ENCODE measurements around the gene FOXI2. TPM values are rescaled to one million over a fixed set of nuclear protein-coding genes. Genes with fewer than 3 reads are reported as not detected.

FOXI2 gene
- total and polyA plus RNA-seq, 11 donors: 0.14 to 0.61 (median 0.29) TPM; not detected in 3

DNA sequence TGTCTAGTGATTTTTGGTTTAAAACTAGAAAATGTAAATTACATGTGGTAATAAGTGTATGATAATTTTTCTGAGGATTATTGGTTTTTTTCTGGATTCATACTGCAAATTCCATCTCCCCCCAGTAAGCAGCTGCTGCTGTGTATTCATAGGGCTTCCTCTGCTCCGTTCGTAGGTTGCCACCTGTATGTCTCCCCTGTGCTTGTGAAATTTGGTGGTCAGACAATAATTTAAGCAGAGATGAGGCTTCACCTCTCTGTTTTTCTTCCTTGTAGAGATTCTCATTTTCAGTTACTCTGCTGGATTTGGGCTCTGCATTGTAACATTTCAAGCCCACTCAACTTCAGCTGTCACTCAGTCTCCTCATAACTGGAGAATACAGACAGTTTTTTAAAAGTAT lies 50.9 kb downstream of the FOXI2 start:
- ATAC-seq: no peak
- peaks cover 0 to 3% (median 0%) of the 10 kb centered on the region in 9 donors for H3K27me3 ChIP-seq
- no peaks in the 10 kb centered on the region for H3K36me3 ChIP-seq
- peaks cover 0 to 20% (median 0%) of the 10 kb centered on the region in 12 donors for H3K9me3 ChIP-seq
- no peak overlapping the region for H3K27ac ChIP-seq
- WGBS, 4 donors: 87 to 92% (median 90%) methylated on average over 2 of the region's 2 CpGs
- no peak for DNase-seq
- no peak for TF ChIP-seq POLR2A (IDR thresholded peaks at IDR 0.05)
- H3K4me1 ChIP-seq: no peaks in the 10 kb centered on the region
- intact Hi-C loops (cut with DNase I): no loop called here
- H3K4me3 ChIP-seq: no peak overlapping the region

DNA sequence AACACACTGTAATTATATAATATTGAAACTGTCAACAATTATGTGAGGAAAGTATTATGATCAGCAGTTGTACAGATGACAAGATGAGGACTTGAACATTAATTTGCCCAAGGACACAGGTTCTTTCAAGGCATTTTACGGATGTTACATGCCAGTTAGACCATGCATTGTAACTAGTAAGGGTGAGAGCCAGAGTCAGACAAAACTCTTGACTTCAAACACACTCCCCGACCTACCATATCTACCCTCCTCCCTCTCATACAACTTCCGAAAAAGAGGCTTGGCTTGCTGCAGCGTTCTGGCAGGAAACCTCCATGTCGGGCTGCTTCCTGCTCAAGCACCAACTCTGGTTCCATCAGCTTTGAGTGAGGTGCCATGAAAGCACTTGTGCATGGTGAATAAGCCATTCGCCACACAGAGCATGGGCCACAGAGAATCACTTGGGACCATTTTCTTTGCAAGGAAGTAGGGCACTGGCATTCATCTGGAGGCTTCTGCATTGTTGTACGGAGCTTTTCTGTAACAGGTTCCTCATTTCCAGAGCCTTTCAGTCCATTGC lies 53.2 kb downstream of the FOXI2 start:
- peaks cover 0 to 3% (median 0%) of the 10 kb centered on the region in 9 donors for H3K27me3 ChIP-seq
- no peak overlapping the region for H3K27ac ChIP-seq
- no peak overlapping the region for H3K4me3 ChIP-seq
- TF ChIP-seq, protein P1, sequence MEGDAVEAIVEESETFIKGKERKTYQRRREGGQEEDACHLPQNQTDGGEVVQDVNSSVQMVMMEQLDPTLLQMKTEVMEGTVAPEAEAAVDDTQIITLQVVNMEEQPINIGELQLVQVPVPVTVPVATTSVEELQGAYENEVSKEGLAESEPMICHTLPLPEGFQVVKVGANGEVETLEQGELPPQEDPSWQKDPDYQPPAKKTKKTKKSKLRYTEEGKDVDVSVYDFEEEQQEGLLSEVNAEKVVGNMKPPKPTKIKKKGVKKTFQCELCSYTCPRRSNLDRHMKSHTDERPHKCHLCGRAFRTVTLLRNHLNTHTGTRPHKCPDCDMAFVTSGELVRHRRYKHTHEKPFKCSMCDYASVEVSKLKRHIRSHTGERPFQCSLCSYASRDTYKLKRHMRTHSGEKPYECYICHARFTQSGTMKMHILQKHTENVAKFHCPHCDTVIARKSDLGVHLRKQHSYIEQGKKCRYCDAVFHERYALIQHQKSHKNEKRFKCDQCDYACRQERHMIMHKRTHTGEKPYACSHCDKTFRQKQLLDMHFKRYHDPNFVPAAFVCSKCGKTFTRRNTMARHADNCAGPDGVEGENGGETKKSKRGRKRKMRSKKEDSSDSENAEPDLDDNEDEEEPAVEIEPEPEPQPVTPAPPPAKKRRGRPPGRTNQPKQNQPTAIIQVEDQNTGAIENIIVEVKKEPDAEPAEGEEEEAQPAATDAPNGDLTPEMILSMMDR (IDR thresholded peaks at IDR 0.05): no peak
- TF ChIP-seq POLR2A (IDR thresholded peaks at IDR 0.05): no peak
- intact Hi-C loops (cut with DNase I): no loop called here
- H3K9me3 ChIP-seq: peaks cover 0 to 13% (median 0%) of the 10 kb centered on the region in 12 donors
- no peaks in the 10 kb centered on the region for H3K4me1 ChIP-seq
- H3K36me3 ChIP-seq: no peaks in the 10 kb centered on the region
- DNase-seq: no peak
- WGBS, 4 donors: 35 to 40% (median 38%) methylated on average over 7 of the region's 7 CpGs
- ATAC-seq: no peak

Other genes with a start within 250 kb of the FOXI2 start
- not detected for gene NPS, start 187.9 kb upstream of the FOXI2 start, total RNA-seq
- not detected for gene NPS, start 187.9 kb upstream of the FOXI2 start, polyA plus RNA-seq
- gene CLRN3, start 155.8 kb downstream of the FOXI2 start, total RNA-seq: under 1 TPM in 1 of 9 donors, not detected in 8; 0.35 TPM
- gene CLRN3, start 155.8 kb downstream of the FOXI2 start, polyA plus RNA-seq: not detected
- gene PTPRE, start 169.9 kb downstream of the FOXI2 start, total RNA-seq: 10 to 100 TPM; 13.9 to 55.0 (median 26.8) TPM
- 10 to 100 TPM in 1 of 2 donors, 1 to 10 TPM in 1; 6.9 to 18.4 TPM for gene PTPRE, start 169.9 kb downstream of the FOXI2 start, polyA plus RNA-seq

All from heart left ventricle (tissue), 16 donors.